GM12864 (cell line): ENCODE results near the gene STK38L.

ENCODE experiments used
- DNase-seq: peaks from one replicate; pipeline ENCODE4 v3.0.0-alpha.2; 2011; ENCODE audit warnings: low read depth
- H3K4me3 ChIP-seq: 2 replicates; pipeline ENCODE4 v1.5.1; 2011; ENCODE audit warnings: mild to moderate bottlenecking, low read depth, low read length, control low read depth
- TF ChIP-seq, protein P1 (sequence below): IDR thresholded peaks from 2 replicates; pipeline ENCODE4 v1.5.1; 2011; ENCODE audit warnings: low read depth, mild to moderate bottlenecking, moderate library complexity, low read length, control low read depth, inconsistent platforms; ENCODE audit errors: missing control alignments

STK38L gene

DNA sequence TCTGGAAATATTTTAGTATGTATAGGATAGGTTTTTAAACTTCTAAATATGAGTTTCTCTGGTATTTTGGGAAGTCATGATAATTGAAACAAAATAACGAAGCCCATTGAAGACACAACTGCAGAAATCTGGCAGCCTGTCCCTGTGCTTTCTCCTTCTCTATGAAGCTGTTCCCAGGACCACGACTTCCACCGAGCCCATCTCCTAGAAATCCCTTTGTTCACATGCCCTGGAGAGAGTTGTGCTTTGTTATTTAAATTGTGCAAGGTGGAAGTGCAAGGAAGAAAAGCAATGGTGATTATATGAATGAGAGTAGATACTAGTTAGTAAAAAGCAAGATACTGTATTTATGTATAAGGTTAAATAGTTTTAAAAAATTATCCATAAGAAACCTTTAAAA lies 32.2 kb downstream of the STK38L start:
- TF ChIP-seq, protein P1, sequence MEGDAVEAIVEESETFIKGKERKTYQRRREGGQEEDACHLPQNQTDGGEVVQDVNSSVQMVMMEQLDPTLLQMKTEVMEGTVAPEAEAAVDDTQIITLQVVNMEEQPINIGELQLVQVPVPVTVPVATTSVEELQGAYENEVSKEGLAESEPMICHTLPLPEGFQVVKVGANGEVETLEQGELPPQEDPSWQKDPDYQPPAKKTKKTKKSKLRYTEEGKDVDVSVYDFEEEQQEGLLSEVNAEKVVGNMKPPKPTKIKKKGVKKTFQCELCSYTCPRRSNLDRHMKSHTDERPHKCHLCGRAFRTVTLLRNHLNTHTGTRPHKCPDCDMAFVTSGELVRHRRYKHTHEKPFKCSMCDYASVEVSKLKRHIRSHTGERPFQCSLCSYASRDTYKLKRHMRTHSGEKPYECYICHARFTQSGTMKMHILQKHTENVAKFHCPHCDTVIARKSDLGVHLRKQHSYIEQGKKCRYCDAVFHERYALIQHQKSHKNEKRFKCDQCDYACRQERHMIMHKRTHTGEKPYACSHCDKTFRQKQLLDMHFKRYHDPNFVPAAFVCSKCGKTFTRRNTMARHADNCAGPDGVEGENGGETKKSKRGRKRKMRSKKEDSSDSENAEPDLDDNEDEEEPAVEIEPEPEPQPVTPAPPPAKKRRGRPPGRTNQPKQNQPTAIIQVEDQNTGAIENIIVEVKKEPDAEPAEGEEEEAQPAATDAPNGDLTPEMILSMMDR: no peak
- no peak overlapping the region for H3K4me3 ChIP-seq
- DNase-seq: no peak

DNA sequence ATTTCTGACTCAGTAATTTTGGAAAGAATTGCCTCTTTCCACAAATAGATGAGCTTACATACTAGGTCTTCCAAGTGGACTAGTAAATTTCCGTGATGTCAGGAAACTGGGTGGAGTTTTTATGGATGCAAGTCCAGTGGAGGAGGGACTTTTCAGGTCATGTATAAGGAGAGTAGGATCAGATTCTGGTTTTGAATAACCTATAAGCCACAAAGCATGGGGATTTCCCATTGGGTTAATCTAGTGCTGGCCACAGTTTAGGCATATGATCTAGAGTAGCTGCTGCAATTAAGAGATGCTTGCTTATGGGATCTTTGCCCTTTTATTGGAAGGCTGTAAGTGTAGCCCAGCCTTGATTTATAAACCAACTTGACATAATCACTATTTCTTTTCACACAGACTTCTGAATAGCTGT lies 33.8 kb downstream of the STK38L start:
- TF ChIP-seq, protein P1: no peak
- peak; percentile 41 for DNase-seq
- H3K4me3 ChIP-seq: no peak overlapping the region

DNA sequence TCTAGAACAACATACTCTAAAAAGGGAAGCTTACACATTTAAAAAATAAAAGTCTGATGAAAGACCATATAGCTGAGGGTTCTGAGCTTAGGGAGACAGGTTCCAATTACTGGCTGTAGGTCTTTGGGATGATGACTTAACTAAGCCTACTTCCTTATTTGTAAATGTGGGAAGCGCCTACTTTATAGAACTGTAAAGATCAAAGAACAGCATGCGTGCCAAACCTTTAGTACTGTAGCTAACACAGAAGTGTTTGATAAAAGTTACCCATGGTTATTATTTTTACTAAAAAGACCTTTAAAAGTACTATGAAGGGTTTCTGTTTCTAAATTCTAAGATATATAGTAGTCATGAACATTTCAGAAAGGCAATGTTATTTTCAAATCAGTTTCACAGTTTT lies 35.7 kb downstream of the STK38L start:
- TF ChIP-seq, protein P1: no peak
- DNase-seq: no peak
- no peak overlapping the region for H3K4me3 ChIP-seq

DNA sequence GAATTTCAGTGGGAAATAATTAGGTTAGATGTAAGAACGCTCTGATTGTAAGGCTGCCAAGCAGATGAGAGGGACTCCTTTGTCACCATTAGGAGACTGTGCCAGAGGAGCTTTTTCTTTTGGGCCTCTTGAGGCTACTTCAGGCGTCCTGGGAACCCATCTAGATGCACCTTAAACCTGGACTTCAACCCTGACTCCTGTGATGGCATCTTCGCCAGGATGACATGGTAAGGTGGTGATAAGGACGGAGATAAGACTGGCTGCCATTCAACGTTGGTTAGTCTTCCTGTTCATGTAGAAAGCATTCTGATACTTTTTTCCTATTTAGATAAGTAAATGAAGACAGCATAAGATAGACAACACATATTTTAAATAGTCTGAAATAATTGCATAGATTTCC lies 36.3 kb downstream of the STK38L start:
- H3K4me3 ChIP-seq: no peak overlapping the region
- TF ChIP-seq, protein P1: no peak
- no peak for DNase-seq

DNA sequence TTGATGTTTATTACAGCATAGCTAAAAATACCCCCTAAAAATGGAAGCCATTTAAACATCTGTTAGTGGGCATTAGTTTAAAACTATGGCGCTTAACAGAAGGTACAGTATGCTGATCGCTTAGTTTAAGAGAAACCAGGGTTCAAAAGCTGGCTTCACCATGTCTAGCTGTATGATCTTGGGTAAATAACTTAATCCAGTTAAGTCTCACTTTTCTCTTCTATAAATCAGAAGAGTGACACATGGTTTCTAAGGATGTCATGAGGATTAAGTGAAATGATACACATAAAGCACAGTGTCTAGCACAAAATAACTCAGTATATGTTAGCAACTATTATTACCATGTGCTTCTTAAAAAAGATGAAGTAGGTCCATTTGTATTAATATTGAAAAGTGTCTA lies 38.7 kb downstream of the STK38L start:
- no peak for DNase-seq

DNA sequence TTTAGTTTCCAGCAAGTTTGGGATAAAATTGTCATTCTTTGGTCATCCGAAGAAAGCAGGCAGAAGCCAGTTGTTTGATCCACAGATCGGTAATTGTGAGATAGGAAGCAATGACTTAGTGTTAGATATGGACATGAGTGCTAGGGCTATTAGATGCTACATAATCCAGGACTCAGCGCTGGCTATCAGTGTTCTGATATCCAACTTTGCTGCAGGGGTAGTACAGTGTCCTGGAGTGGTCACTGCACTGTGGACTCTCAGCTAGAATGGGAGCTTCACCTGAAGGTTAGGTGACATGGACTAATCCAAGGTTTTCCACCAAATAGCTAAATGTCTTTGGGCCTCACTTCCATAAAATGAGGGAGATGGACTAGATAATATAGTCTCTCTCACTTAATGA lies 39.9 kb downstream of the STK38L start:
- no peak for DNase-seq
- TF ChIP-seq, protein P1: no peak
- no peak overlapping the region for H3K4me3 ChIP-seq

More for the DNA sequence above, 38.7 kb downstream of the STK38L start:
- TF ChIP-seq, protein P1: no peak
- H3K4me3 ChIP-seq: no peak overlapping the region

DNA sequence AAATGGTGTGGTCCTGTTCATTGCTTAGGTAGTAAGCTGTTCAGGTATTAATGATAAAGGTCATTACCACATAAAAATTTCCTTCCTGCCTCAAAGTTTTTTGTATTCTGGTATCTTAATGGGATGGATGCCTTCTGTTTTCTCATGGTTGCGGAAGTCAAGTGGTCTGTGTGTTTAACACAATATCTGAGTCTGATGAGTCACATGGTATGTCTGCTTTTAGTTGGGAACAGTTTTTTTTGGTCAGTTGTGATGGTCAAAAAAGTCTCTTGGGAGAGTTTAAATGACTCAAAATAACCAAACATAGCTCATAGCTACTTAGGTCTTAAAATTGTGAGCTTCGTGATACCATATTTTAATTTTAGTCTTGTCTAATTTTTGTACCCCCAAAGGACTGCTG lies 40.7 kb downstream of the STK38L start:
- TF ChIP-seq, protein P1: no peak
- H3K4me3 ChIP-seq: no peak overlapping the region; the same call in 1 of the 2 replicates
- DNase-seq: peak; percentile 49
